Liver (tissue), 9 donors: ENCODE data around the gene P4HB. TPM values are rescaled to one million over a fixed set of nuclear protein-coding genes. Genes with fewer than 3 reads are reported as not detected.

Experiments used
- DNase-seq: peaks from one replicate; pipeline ENCODE4 v3.0.0-alpha.2; 2017; ENCODE audit warnings: low spot score
- H3K27ac ChIP-seq, 2 donors: one replicate each; pipeline ENCODE4 v1.7.0; 2013; ENCODE audit warnings: inconsistent platforms in 2 of 2, low read length in 2 of 2, control low read depth in 1 of 2, low read depth in 1 of 2, mild to moderate bottlenecking in 1 of 2
- H3K27me3 ChIP-seq, 4 donors: one replicate each; pipeline versions ENCODE4 v1.6.1 to v1.7.0; 2013; ENCODE audit warnings: low read length in 3 of 4, inconsistent platforms in 1 of 4, mild to moderate bottlenecking in 1 of 4, moderate library complexity in 1 of 4; ENCODE audit not compliant: control insufficient read depth in 4 of 4, insufficient read depth in 4 of 4
- H3K36me3 ChIP-seq, 4 donors: one replicate each; pipeline versions ENCODE4 v1.6.1 to v1.7.0; 2013; ENCODE audit warnings: low read length in 3 of 4, mild to moderate bottlenecking in 3 of 4, low read depth in 1 of 4, moderate library complexity in 1 of 4; ENCODE audit not compliant: control insufficient read depth in 4 of 4, insufficient read depth in 3 of 4
- H3K4me1 ChIP-seq, 4 donors: one replicate each; pipeline versions ENCODE4 v1.6.1 to v1.7.0; 2013; ENCODE audit warnings: low read length in 3 of 4, mild to moderate bottlenecking in 3 of 4, moderate library complexity in 1 of 4; ENCODE audit not compliant: control insufficient read depth in 4 of 4, insufficient read depth in 4 of 4
- H3K4me3 ChIP-seq, 3 donors: one replicate each; pipeline versions ENCODE4 v1.6.1 to v1.7.0; 2013; ENCODE audit warnings: low read length in 3 of 3, control low read depth in 1 of 3, low read depth in 1 of 3, mild to moderate bottlenecking in 1 of 3
- H3K9ac ChIP-seq, 2 donors: one replicate each; pipeline ENCODE4 v1.7.0; 2013; ENCODE audit warnings: low read length in 2 of 2, mild to moderate bottlenecking in 2 of 2, moderate library complexity in 2 of 2, control low read depth in 1 of 2, low read depth in 1 of 2
- H3K9me3 ChIP-seq, 4 donors: one replicate each; pipeline versions ENCODE4 v1.6.1 to v1.7.0; 2013; ENCODE audit warnings: low read length in 3 of 4; ENCODE audit not compliant: control insufficient read depth in 4 of 4
- EGR1 ChIP-seq, 2 donors: IDR thresholded peaks; 2 replicates each; pipeline ENCODE4 v1.6.1; 2016 to 2018; ENCODE audit warnings: antibody characterized with exemption in 2 of 2, low read depth in 2 of 2
- FOXA1 ChIP-seq: IDR thresholded peaks from 2 replicates; pipeline ENCODE4 v1.6.1; 2016; ENCODE audit warnings: antibody characterized with exemption
- GABPA ChIP-seq, 2 donors: IDR thresholded peaks in 1 of 2; conservative IDR thresholded peaks in 1 of 2; 2 replicates each; pipeline ENCODE4 v1.6.1; 2016; ENCODE audit warnings: antibody characterized with exemption in 2 of 2, mild to moderate bottlenecking in 1 of 2, moderate library complexity in 1 of 2
- HNF4A ChIP-seq, 2 donors: conservative IDR thresholded peaks; 2 replicates each; pipeline ENCODE4 v1.6.1; 2016; ENCODE audit warnings: antibody characterized with exemption in 2 of 2, mild to moderate bottlenecking in 2 of 2
- JUND ChIP-seq, 2 donors: IDR thresholded peaks; 2 replicates each; pipeline ENCODE4 v1.6.1; 2016; ENCODE audit warnings: antibody characterized with exemption in 2 of 2
- MAX ChIP-seq: IDR thresholded peaks from 2 replicates; pipeline ENCODE4 v1.6.1; 2016; ENCODE audit warnings: antibody characterized with exemption
- NR2F2 ChIP-seq: IDR thresholded peaks from 2 replicates; pipeline ENCODE4 v1.6.1; 2016; ENCODE audit warnings: antibody characterized with exemption
- RXRA ChIP-seq, 2 donors: IDR thresholded peaks; 2 replicates each; pipeline ENCODE4 v1.6.1; 2017 to 2018; ENCODE audit warnings: antibody characterized with exemption in 2 of 2, mild to moderate bottlenecking in 1 of 2
- TAF1 ChIP-seq: conservative IDR thresholded peaks from 2 replicates; pipeline ENCODE4 v1.6.1; 2016; ENCODE audit warnings: antibody characterized with exemption, mild to moderate bottlenecking
- YY1 ChIP-seq: IDR thresholded peaks from 2 replicates; pipeline ENCODE4 v1.6.1; 2016; ENCODE audit warnings: antibody characterized with exemption, mild to moderate bottlenecking
- WGBS: extraction: QIAGEN DNeasy Blood & Tissue Kit; methylation state at CpG from one replicate; pipeline ENCODE4 v1.1.7; 2013; 5-methylcytosine and 5-hydroxymethylcytosine counted together
- polyA plus RNA-seq, 2 donors: library from polyadenylated mRNA; stranded (reverse) in 1 of 2; unstranded in 1 of 2; fragments of 200-250 nt in 1 of 2; fragments of >200 nt in 1 of 2; fragmentation: Nextera tagmentation in 1 of 2; extraction: Ambion mirVana in 1 of 2; gene quantifications; one replicate each; pipeline versions ENCODE4 v1.2.1 to v1.2.3, GENCODE V29; 2013 to 2015
- total RNA-seq, 2 donors: library from RNA; depleted of rRNA; stranded (reverse); fragments of >200 nt; gene quantifications; one replicate each; pipeline ENCODE4 v1.2.3, GENCODE V29; 2014
- donor health status: healthy.
- donor health status: healthy.
- donor health status: healthy.
- donor health status: healthy.
- donor health status: healthy.

Gene P4HB
- total and polyA plus RNA-seq, 4 donors, result 1,000 to 3,361 (median 1,576) TPM

- Histone ChIP-seq H3K9ac (no peak overlapping the region), H3K4me1 (peaks cover 21 to 76% (median 53%) of the 10 kb centered on the region in 4 donors), H3K27ac (peak overlapping the region; percentile 92 to 95), H3K27me3 (no peaks in the 10 kb centered on the region), H3K9me3 (no peaks in the 10 kb centered on the region), H3K4me3 (no peak overlapping the region), H3K36me3 (peaks cover 0 to 6% (median 2%) of the 10 kb centered on the region in 4 donors)
- 38% methylated on average over 28 of the region's 28 CpGs for WGBS
- DNase-seq, result no peak
- peak in 1 of 2 donors; percentile 2 for TF ChIP-seq EGR1 (IDR thresholded peaks at IDR 0.05; ENCODE audit: low read depth in 2 of 2)
- TF ChIP-seq FOXA1, result no peak
Measured at GRCh38 chr17:81867991-81868673, 7.8 kb upstream of the P4HB start.

- Histone ChIP-seq H3K27me3 (no peaks in the 10 kb centered on the region), H3K4me1 (peaks cover 20 to 80% (median 58%) of the 10 kb centered on the region in 4 donors), H3K36me3 (peaks cover 0 to 6% (median 2%) of the 10 kb centered on the region in 4 donors), H3K4me3 (no peak overlapping the region), H3K27ac (peak overlapping the region; percentile 92 to 95), H3K9ac (no peak overlapping the region), H3K9me3 (no peaks in the 10 kb centered on the region)
- DNase-seq, result no peak
- 41% methylated on average over 23 of the region's 23 CpGs for WGBS
- peak; percentile 16 for TF ChIP-seq MAX
- TF ChIP-seq YY1, result no peak
- TF ChIP-seq NR2F2, result no peak
- TF ChIP-seq HNF4A (conservative IDR thresholded peaks at IDR 0.05), result peak in 1 of 2 donors; percentile 25
- peak in 1 of 2 donors; percentile 39 for TF ChIP-seq EGR1 (IDR thresholded peaks at IDR 0.05; ENCODE audit: low read depth in 2 of 2)
- no peak for TF ChIP-seq JUND (IDR thresholded peaks at IDR 0.05)
- TF ChIP-seq RXRA (IDR thresholded peaks at IDR 0.05), result peak; percentile 13 to 36
Measured at GRCh38 chr17:81867170-81867990, 7.0 kb upstream of the P4HB start.

- Histone ChIP-seq H3K27ac (peak overlapping the region; percentile 92 to 95), H3K36me3 (peaks cover 0 to 6% (median 2%) of the 10 kb centered on the region in 4 donors), H3K27me3 (no peaks in the 10 kb centered on the region), H3K9me3 (no peaks in the 10 kb centered on the region), H3K4me3 (no peak overlapping the region), H3K4me1 (peaks cover 20 to 79% (median 58%) of the 10 kb centered on the region in 4 donors), H3K9ac (peak overlapping the region; percentile 29 to 72)
- no peak for DNase-seq
- TF ChIP-seq GABPA (IDR thresholded peaks at IDR 0.05 in 1 of 2, conservative IDR thresholded peaks at IDR 0.05 in 1 of 2), result no peak
- no peak for TF ChIP-seq TAF1
- no peak for TF ChIP-seq RXRA (IDR thresholded peaks at IDR 0.05)
- TF ChIP-seq FOXA1, result no peak
- TF ChIP-seq NR2F2, result no peak
- WGBS, result 77% methylated on average over 18 of the region's 18 CpGs
Measured at GRCh38 chr17:81866440-81867169, 6.3 kb upstream of the P4HB start.
